Ecto neural progenitor cell (in vitro differentiated cells): ENCODE data around the gene BEGAIN.

Experiments used
- DNase-seq: peaks from one replicate; pipeline ENCODE4 v3.0.0-alpha.2; 2018; ENCODE audit warnings: low spot score

Gene BEGAIN

GRCh38 chr14:100615736-100616695 lies 28.8 kb upstream of the BEGAIN start:
- no peak for DNase-seq

DNA sequence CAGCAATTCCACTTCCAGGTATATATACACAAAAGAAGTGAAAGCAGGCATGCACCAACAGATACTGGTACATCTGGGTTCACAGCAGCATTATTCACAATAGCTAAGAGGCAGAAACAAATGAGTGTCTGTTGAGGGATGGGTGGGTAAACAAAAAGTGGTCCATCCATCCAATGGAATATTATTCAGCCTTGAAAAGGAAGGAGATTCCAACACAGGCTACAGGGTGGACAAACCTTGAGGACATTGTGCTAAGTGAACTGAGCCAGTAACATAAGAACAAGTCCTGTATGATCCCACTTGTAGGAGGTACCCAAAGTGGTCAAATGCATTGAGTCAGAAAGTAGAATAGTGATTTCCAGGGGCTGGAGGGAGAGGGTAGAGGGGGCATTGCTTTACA lies 27.6 kb upstream of the BEGAIN start:
- DNase-seq, result no peak

- DNase-seq, result no peak
Observed at GRCh38 chr14:100612986-100613385, 25.8 kb upstream of the BEGAIN start.

DNA sequence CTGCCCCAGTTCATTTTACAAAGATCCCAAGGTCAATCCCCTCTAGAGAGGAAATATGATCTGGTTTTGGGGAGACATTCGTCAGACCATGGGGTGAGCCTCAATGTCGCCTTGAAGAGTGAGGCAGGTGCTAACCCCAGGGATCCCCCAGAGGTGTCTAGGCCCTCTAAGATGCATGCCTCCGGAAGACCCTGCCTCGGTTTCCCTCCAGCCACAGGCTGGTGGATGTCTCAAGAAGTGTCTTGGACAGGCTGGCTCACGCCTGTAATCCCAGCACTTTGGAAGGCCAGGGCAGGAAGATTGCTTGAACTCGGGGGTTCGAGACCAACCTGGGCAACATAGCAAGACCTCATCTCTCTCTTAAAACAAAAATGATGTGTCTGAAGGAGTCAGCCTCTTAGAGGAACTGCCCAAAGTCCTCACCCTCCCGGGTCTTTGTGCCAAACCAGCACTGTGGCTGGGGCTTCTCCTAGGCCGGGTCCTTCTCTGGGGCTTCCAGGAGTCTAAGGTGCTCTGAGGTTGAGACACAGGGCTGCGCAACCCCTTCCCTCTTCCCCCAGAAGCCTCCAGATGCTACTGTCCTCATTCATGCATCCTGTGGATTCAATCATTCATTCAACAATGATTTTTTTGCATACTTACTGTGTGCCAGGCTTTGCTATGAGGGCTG lies 24.7 kb upstream of the BEGAIN start:
- no peak for DNase-seq

DNA sequence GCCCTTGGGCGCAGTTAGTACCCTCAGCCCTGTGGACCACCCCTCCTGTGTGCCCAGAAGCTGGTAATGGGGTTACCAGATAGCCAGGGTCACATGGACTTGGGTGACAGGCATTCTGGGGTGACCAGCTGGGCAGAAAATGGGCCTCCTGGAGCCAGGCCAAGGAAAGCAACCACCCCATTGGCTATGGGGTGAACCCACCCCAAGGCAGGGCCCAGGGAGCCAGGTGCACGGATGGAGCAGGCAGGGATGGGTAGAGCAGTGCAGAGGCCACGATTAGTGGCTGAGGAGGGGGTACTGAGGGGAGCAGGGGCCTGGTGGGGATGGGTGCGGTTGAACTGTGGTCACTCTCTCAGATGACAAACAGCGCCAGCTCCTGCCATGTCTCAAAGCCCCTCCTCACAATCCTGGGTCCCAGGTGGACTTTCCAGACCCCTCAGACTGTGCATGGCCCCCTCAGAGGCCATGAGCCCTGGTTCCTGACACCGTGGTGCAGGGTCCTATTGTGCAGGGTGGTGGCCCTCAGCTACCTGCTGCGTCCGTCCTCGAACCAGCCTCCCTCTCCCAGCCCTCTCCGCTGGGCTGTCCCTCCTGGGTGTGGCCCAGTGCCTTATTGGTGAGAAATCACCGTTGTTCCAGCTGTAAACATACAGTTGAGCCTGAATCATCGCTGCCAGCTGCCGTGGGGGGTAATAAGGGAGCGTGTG lies 23.4 kb upstream of the BEGAIN start:
- DNase-seq, result no peak

DNA sequence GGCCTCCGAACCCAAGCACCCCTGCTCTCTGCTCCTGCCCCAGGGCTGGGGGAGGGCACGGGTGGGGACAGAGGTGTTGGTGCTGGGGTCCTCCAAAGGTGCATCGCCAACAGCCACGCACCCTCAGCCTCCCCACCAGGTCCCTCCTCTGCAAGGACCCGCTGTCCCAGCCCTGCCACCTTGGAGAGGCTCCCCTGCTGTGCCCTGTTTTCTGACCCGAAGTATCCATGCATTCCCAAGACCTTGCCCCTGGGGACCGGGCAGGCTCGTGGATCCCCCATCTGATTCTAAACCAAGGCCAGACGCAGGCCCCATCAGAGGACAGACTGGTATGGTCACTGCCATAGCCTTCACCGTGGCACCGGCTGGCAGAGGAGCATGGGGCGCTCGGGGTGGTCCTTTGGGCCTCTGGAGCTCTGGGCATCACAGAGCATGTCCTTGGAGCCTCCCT lies 22.7 kb upstream of the BEGAIN start:
- no peak for DNase-seq

GRCh38 chr14:100609331-100609870 lies 22.2 kb upstream of the BEGAIN start:
- no peak for DNase-seq

DNA sequence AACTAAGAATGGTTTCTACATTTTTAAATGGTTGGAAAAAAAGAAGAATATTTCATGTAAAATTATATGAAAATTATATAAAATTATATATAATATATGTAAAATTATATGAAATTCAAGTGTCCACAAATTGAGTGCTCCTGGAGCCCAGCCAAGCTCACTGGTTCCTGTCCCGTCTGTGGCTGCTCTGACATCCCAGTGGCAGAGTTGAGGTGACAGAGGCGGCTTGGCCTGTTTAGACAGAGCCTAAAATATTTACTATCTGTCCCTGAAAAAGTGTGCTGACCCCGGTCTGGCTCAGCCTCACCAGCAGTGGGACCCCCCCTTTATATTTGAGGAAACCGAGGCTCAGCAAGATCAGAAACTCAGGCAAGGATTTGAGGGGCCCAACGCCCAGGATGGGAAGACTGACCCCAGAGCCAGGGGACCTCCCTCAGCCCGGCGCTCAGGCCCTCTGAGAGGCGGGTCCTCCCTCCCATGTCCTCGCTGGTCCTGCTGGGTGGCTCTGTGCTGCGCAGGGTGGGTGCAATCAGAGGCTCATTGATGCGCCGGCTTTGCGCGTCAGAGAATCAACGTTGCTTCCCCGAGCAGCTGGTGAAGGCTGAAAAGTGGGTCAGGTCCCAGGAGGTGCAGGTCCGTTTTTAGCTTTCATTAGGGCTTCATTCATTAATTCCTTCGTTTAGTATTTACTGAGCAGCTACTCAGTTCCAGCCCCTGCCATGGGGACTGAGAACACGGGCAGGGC lies 21.5 kb upstream of the BEGAIN start:
- DNase-seq, result no peak

- no peak for DNase-seq
Observed at GRCh38 chr14:100608064-100608463, 20.8 kb upstream of the BEGAIN start.

GRCh38 chr14:100607611-100607956 lies 20.4 kb upstream of the BEGAIN start:
- no peak for DNase-seq

- DNase-seq, result no peak
Observed at GRCh38 chr14:100606687-100607610, 19.7 kb upstream of the BEGAIN start.

- DNase-seq, result no peak
Observed at GRCh38 chr14:100605706-100606686, 18.8 kb upstream of the BEGAIN start.

GRCh38 chr14:100605230-100605629 lies 18.0 kb upstream of the BEGAIN start:
- DNase-seq, result no peak

- DNase-seq, result no peak
Observed at GRCh38 chr14:100604709-100605108, 17.5 kb upstream of the BEGAIN start.

DNA sequence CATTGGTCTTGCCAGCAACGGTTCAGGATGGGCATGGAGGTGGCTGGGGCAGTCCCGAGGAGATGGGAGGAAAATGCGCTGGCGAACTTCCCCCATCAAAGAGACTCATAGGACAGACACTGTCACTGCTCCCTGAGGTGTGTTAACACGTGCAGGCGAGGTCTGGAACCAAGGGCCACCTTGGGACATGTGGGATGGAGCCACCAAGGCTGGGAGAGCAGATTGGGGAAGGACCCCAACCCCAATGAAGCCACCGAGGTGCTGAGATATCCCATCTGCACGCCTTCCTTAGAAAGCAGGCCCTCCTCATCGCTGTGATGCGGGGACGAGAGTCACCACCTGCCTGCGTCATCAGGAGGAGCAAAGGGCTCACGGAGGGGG lies 16.9 kb upstream of the BEGAIN start:
- no peak for DNase-seq

DNA sequence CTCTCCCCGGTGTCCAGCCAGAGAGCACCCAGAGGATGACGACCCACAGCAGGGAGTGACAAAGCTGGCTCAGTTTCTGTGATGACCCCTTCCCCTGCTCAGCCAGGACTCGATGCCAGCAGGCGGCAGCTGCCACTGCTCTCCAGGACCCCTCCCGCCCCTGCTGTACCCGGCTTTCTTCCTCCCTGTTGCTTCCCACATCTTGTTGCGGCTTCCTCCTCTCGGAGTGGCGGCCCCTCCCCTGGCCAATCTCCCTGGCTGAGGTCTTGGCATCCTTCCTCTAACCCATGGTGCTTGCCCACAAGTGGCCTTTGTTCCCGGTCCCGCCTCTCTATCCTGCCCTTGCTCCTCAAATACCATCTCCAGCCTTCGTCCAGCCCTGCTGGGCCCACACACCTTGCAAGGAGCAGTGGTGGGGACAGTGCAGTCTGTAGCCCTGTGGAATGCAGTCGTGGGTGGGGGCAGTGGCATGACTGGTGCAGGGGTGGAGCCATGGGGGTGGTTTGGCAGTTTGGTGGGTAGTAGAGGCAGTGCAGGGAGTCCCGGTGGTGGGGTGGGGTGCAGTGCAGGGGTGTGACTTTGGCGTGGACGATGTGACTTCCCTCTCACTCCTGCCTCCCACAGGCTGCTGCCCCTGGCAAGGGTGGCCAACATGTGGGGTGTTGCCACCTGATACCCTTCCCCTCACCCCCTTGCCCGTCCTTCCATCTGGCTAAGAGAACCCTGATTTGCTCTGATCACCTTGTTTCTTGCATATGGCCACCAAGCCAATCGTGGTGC lies 16.3 kb upstream of the BEGAIN start:
- no peak for DNase-seq

- no peak for DNase-seq
Observed at GRCh38 chr14:100602621-100603230, 15.5 kb upstream of the BEGAIN start.

DNA sequence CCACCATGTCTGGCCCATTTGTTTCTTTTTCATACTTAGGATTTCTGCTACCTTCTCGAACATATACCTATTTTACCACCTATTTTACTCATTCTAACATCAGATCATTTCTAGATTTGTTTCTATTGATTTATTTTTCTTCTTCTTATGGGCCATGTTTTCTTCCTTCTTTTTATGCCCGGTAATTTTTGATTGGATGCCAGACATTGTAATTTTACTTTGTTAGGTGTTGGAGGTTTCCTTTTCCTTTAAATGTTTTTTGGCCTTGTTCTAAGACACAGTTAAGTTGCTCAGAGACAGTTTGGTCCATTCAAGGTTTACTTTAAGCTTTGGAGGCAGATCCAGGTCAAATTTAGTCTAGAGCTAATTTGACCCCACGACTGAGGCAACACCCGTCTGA lies 14.7 kb upstream of the BEGAIN start:
- DNase-seq, result no peak
